OCI-LY7 (cell line): ENCODE data around the gene CWC22. TPM values are rescaled to one million over a fixed set of nuclear protein-coding genes. Genes with fewer than 3 reads are reported as not detected.

Experiments used
- BruUV-seq: library from RNA; stranded (reverse); fragments of 400-500 nt; replicated peaks from 2 replicates; lab custom pipeline; 2021; lab: Mats Ljungman, UMichigan
- CTCF ChIA-PET: fragments of 300-600 bp; sonication (Branson Sonifier 250); formaldehyde crosslinking; loops from one replicate; lab custom pipeline; 2022; ENCODE audit warnings: antibody characterized with exemption; ENCODE audit not compliant: unreplicated experiment; lab: Charles Lee
- POLR2A ChIA-PET: fragments of 300-600 bp; sonication (Branson Sonifier 250); formaldehyde crosslinking; loops from one replicate; lab custom pipeline; 2022; ENCODE audit warnings: antibody characterized with exemption; lab: Charles Lee
- DNase-seq: peaks from one replicate; pipeline ENCODE4 v3.0.0-alpha.2; 2015; ENCODE audit warnings: low spot score
- H2AFZ ChIP-seq: fragments of 200-600 bp; sonication (generic), shearing (Covaris generic); 2 replicates; pipeline ENCODE4 v1.6.1; 2014; ENCODE audit warnings: mild to moderate bottlenecking, antibody characterized with exemption, low read length, moderate library complexity
- H3K27ac ChIP-seq: fragments of 200-600 bp; sonication (generic); 2 replicates; pipeline ENCODE4 v1.5.1; 2014; ENCODE audit warnings: mixed run types, low read depth, mild to moderate bottlenecking, moderate library complexity, low read length, inconsistent platforms; ENCODE audit not compliant: poor library complexity, severe bottlenecking
- H3K36me3 ChIP-seq: fragments of 200-600 bp; sonication (generic); 2 replicates; pipeline ENCODE4 v1.6.1; 2014; ENCODE audit warnings: mild to moderate bottlenecking, antibody characterized with exemption, low read length, moderate library complexity, mixed read lengths; ENCODE audit not compliant: insufficient read depth
- H3K4me1 ChIP-seq: fragments of 200-600 bp; sonication (generic); 2 replicates; pipeline ENCODE4 v1.5.1; 2014; ENCODE audit warnings: mild to moderate bottlenecking, low read length; ENCODE audit not compliant: insufficient read depth, poor library complexity, severe bottlenecking
- H3K4me2 ChIP-seq: fragments of 200-600 bp; sonication (generic); 2 replicates; pipeline ENCODE4 v1.6.1; 2014; ENCODE audit warnings: mild to moderate bottlenecking, low read length
- H3K4me3 ChIP-seq: fragments of 200-600 bp; sonication (generic); 2 replicates; pipeline ENCODE4 v1.5.1; 2014; ENCODE audit warnings: mild to moderate bottlenecking, low read depth, low read length; ENCODE audit not compliant: poor library complexity, severe bottlenecking
- H3K79me2 ChIP-seq: fragments of 200-600 bp; sonication (generic); 2 replicates; pipeline ENCODE4 v1.6.1; 2016; ENCODE audit warnings: low read depth, mild to moderate bottlenecking, low read length, moderate library complexity, mixed read lengths; ENCODE audit not compliant: insufficient read depth
- H3K9me2 ChIP-seq: fragments of 200-600 bp; sonication (generic); 2 replicates; pipeline ENCODE4 v1.6.1; 2016; ENCODE audit warnings: mild to moderate bottlenecking, low read length, mixed read lengths; ENCODE audit not compliant: insufficient read depth
- H3K9me3 ChIP-seq: fragments of 200-600 bp; sonication (generic); 2 replicates; pipeline ENCODE4 v1.6.1; 2014; ENCODE audit warnings: mild to moderate bottlenecking, mixed run types, low read length, mixed read lengths
- H4K20me1 ChIP-seq: fragments of 200-600 bp; sonication (generic); 2 replicates; pipeline ENCODE4 v1.6.1; 2014; ENCODE audit warnings: mild to moderate bottlenecking, antibody characterized with exemption, low read length, moderate library complexity, mixed read lengths; ENCODE audit not compliant: insufficient read depth
- CTCF ChIP-seq: fragments of 200-600 bp; sonication (generic); conservative IDR thresholded peaks from 2 replicates; pipeline ENCODE4 v1.5.1; 2014; ENCODE audit warnings: mild to moderate bottlenecking, antibody characterized with exemption, low read length, moderate library complexity, mixed read lengths
- EZH2phosphoT487 ChIP-seq: fragments of 200-600 bp; sonication (generic); IDR thresholded peaks from 2 replicates; pipeline ENCODE4 v1.6.1; 2018; ENCODE audit warnings: low read depth, borderline replicate concordance, mild to moderate bottlenecking, mixed run types, antibody characterized with exemption, low read length, moderate library complexity, mixed read lengths
- intact Hi-C: fragments of 100-400 bp; cut with micrococcal nuclease; formaldehyde crosslinking; loops from one replicate; pipeline ENCODE4 v1.10.0; 2022; ENCODE audit not compliant: unreplicated experiment
- total RNA-seq, 2 experiments: library from RNA; depleted of rRNA in 1 of 2; stranded (reverse); fragments of >200 nt in 1 of 2; shearing (Covaris generic) in 1 of 2; gene quantifications; 2 replicates each; pipeline ENCODE4 v1.2.3, GENCODE V29; 2014 to 2022

The CWC22 gene
- total RNA-seq, 2 experiments from 2014 or later: 11.6 to 20.0 TPM

- H3K4me1 ChIP-seq: no peaks in the 10 kb centered on the region
- H3K79me2 ChIP-seq: no peaks in the 10 kb centered on the region
- H3K9me3 ChIP-seq: no peaks in the 10 kb centered on the region
- H3K9me2 ChIP-seq: no peaks in the 10 kb centered on the region; the same call in 1 of the 2 replicates
- ChIA-PET CTCF (no interaction called here), POLR2A (no interaction called here)
- intact Hi-C loops: no loop called here
- no peaks in the 10 kb centered on the region for H3K36me3 ChIP-seq
- no peak overlapping the region for H3K4me3 ChIP-seq
- no TSS peak for BruUV-seq
- no peak for TF ChIP-seq CTCF
- no peak for TF ChIP-seq EZH2phosphoT487
- H3K4me2 ChIP-seq: no peak overlapping the region
- H4K20me1 ChIP-seq: no peaks in the 10 kb centered on the region
- DNase-seq: no peak
- no peak overlapping the region for H2AFZ ChIP-seq
- no peak overlapping the region for H3K27ac ChIP-seq
These were observed 43.1 kb upstream of the CWC22 start for GRCh38 chr2:180050246-180050645.

- peaks cover 3% of the 10 kb centered on the region; the same call in 1 of the 2 replicates for H3K9me2 ChIP-seq
- ChIA-PET CTCF (no interaction called here), POLR2A (interaction anchor here (1.1 kb wide), 1 partner anchor 11 kb away, joined by 3 read pairs; no protein-coding TSS in a partner anchor)
- H3K4me1 ChIP-seq: no peaks in the 10 kb centered on the region
- no peaks in the 10 kb centered on the region for H3K36me3 ChIP-seq
- no TSS peak for BruUV-seq
- H3K4me3 ChIP-seq: no peak overlapping the region
- H4K20me1 ChIP-seq: no peaks in the 10 kb centered on the region
- no peak for DNase-seq
- intact Hi-C loops: no loop called here
- TF ChIP-seq EZH2phosphoT487: no peak
- no peak for TF ChIP-seq CTCF
- no peak overlapping the region for H2AFZ ChIP-seq
- no peak overlapping the region for H3K27ac ChIP-seq
- H3K4me2 ChIP-seq: no peak overlapping the region
- no peaks in the 10 kb centered on the region for H3K79me2 ChIP-seq
- no peaks in the 10 kb centered on the region for H3K9me3 ChIP-seq
These were observed 41.2 kb upstream of the CWC22 start for GRCh38 chr2:180048251-180048650.

- Histone ChIP-seq H3K9me3 (no peaks in the 10 kb centered on the region), H3K27ac (no peak overlapping the region), H3K4me2 (no peak overlapping the region), H4K20me1 (no peaks in the 10 kb centered on the region), H3K4me1 (no peaks in the 10 kb centered on the region), H3K36me3 (no peaks in the 10 kb centered on the region), H3K9me2 (peaks cover 3% of the 10 kb centered on the region; the same call in 1 of the 2 replicates), H3K79me2 (no peaks in the 10 kb centered on the region), H2AFZ (no peak overlapping the region), H3K4me3 (no peak overlapping the region)
- DNase-seq: no peak
- intact Hi-C loops: no loop called here
- TF ChIP-seq EZH2phosphoT487 (no peak), CTCF (no peak)
- ChIA-PET CTCF (no interaction called here), POLR2A (no interaction called here)
- no TSS peak for BruUV-seq
These were observed 39.7 kb upstream of the CWC22 start for GRCh38 chr2:180046776-180047175.
